ENCODE results near the gene GULP1.

Gene GULP1

GRCh38 chr2:188365058-188365641, 73.5 kb downstream of the GULP1 start:
- in situ Hi-C loops (cut with HindIII; ENCODE audit: low sequenced_read_pairs) = no loop called here

GRCh38 chr2:188367164-188367563, 75.5 kb downstream of the GULP1 start:
- in situ Hi-C loops (cut with HindIII; ENCODE audit: low sequenced_read_pairs) = no loop called here

- in situ Hi-C loops (cut with HindIII; ENCODE audit: low sequenced_read_pairs) = no loop called here
Measured at GRCh38 chr2:188369365-188369764, 77.7 kb downstream of the GULP1 start.

- in situ Hi-C loops (cut with HindIII; ENCODE audit: low sequenced_read_pairs) = no loop called here
Measured at GRCh38 chr2:188378371-188378950, 86.8 kb downstream of the GULP1 start.

- in situ Hi-C loops (cut with HindIII; ENCODE audit: low sequenced_read_pairs) = no loop called here
Measured at GRCh38 chr2:188379748-188380147, 88.1 kb downstream of the GULP1 start.

- in situ Hi-C loops (cut with HindIII; ENCODE audit: low sequenced_read_pairs) = no loop called here
Measured at GRCh38 chr2:188380280-188380679, 88.6 kb downstream of the GULP1 start.

- in situ Hi-C loops (cut with HindIII; ENCODE audit: low sequenced_read_pairs) = no loop called here
Measured at GRCh38 chr2:188381614-188382013, 89.9 kb downstream of the GULP1 start.

GRCh38 chr2:188382107-188382506, 90.4 kb downstream of the GULP1 start:
- in situ Hi-C loops (cut with HindIII; ENCODE audit: low sequenced_read_pairs) = no loop called here

GRCh38 chr2:188383158-188383557, 91.5 kb downstream of the GULP1 start:
- in situ Hi-C loops (cut with HindIII; ENCODE audit: low sequenced_read_pairs) = no loop called here

- in situ Hi-C loops (cut with HindIII; ENCODE audit: low sequenced_read_pairs) = no loop called here
Measured at GRCh38 chr2:188385857-188386256, 94.2 kb downstream of the GULP1 start.

GRCh38 chr2:188388831-188389230, 97.2 kb downstream of the GULP1 start:
- in situ Hi-C loops (cut with HindIII; ENCODE audit: low sequenced_read_pairs) = no loop called here

GRCh38 chr2:188391354-188391753, 99.7 kb downstream of the GULP1 start:
- in situ Hi-C loops (cut with HindIII; ENCODE audit: low sequenced_read_pairs) = no loop called here

- in situ Hi-C loops (cut with HindIII; ENCODE audit: low sequenced_read_pairs) = no loop called here
Measured at GRCh38 chr2:188394931-188395472, 103.3 kb downstream of the GULP1 start.

- in situ Hi-C loops (cut with HindIII; ENCODE audit: low sequenced_read_pairs) = no loop called here
Measured at GRCh38 chr2:188395903-188396689, 104.4 kb downstream of the GULP1 start.

- in situ Hi-C loops (cut with HindIII; ENCODE audit: low sequenced_read_pairs) = no loop called here
Measured at GRCh38 chr2:188399159-188399558, 107.5 kb downstream of the GULP1 start.

GRCh38 chr2:188403676-188404075, 112.0 kb downstream of the GULP1 start:
- in situ Hi-C loops (cut with HindIII; ENCODE audit: low sequenced_read_pairs) = no loop called here

GRCh38 chr2:188404341-188405004, 112.8 kb downstream of the GULP1 start:
- in situ Hi-C loops (cut with HindIII; ENCODE audit: low sequenced_read_pairs) = no loop called here

- in situ Hi-C loops (cut with HindIII; ENCODE audit: low sequenced_read_pairs) = no loop called here
Measured at GRCh38 chr2:188406414-188406813, 114.7 kb downstream of the GULP1 start.

- in situ Hi-C loops (cut with HindIII; ENCODE audit: low sequenced_read_pairs) = no loop called here
Measured at GRCh38 chr2:188410504-188411235, 119.0 kb downstream of the GULP1 start.

- in situ Hi-C loops (cut with HindIII; ENCODE audit: low sequenced_read_pairs) = no loop called here
Measured at GRCh38 chr2:188412190-188412589, 120.5 kb downstream of the GULP1 start.

GRCh38 chr2:188414411-188414810, 122.7 kb downstream of the GULP1 start:
- in situ Hi-C loops (cut with HindIII; ENCODE audit: low sequenced_read_pairs) = no loop called here
